GM12873 (cell line): Measurements from ENCODE around the gene S100A10.

Source experiments
- CTCF ChIP-seq: IDR thresholded peaks from 2 replicates; pipeline ENCODE4 v1.5.1; 2012; ENCODE audit warnings: low read depth, mild to moderate bottlenecking, moderate library complexity, low read length, control low read depth; ENCODE audit not compliant: insufficient read depth; ENCODE audit errors: missing control alignments

Gene S100A10

GRCh38 chr1:151939779-151940178, 53.9 kb downstream of the S100A10 start:
- TF ChIP-seq CTCF: no peak

- TF ChIP-seq CTCF: no peak
Measured at GRCh38 chr1:151939141-151939540, 54.5 kb downstream of the S100A10 start.

GRCh38 chr1:151936653-151937052, 57.0 kb downstream of the S100A10 start:
- TF ChIP-seq CTCF: no peak

- no peak for TF ChIP-seq CTCF
Measured at GRCh38 chr1:151935894-151936602, 57.6 kb downstream of the S100A10 start.

DNA sequence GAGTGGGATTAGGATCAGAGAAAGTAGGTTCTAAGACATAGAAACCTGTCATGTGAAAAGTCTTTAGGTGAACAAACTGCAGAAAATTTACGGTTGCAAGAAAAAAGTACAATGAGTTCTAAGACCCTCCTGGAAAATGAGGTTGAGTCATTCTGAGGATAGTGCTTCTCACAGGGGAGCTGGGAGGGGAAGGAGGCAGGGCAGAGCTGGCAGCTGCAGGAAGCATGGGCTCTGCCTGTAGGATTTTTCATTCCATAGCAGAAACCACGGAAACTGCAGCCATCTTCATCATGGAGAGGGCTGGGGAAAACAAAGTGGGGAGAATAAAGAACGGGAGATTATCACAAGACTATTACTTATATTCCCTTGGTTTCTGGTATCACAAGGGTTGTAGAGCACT, 58.5 kb downstream of the S100A10 start:
- no peak for TF ChIP-seq CTCF

GRCh38 chr1:151934048-151934493, 59.6 kb downstream of the S100A10 start:
- TF ChIP-seq CTCF: peak; percentile 87
